Neural cell (in vitro differentiated cells): ENCODE results near the gene KCTD16. TPM values are rescaled to one million over a fixed set of nuclear protein-coding genes. Genes with fewer than 3 reads are reported as not detected.

Source experiments
- H2AFZ ChIP-seq: fragments of 200-600, 300-800 bp; sonication (generic), shearing (Covaris generic); 2 replicates; pipeline ENCODE4 v1.6.0; 2014; ENCODE audit warnings: low read depth, mild to moderate bottlenecking, antibody characterized with exemption, low read length, moderate library complexity
- H3F3A ChIP-seq: fragments of 200-600 bp; shearing (Covaris generic); 2 replicates; pipeline ENCODE4 v1.6.1; 2016; ENCODE audit warnings: mild to moderate bottlenecking, moderate library complexity, mixed read lengths, antibody characterized with exemption, low read length; ENCODE audit not compliant: insufficient read depth, poor library complexity, severe bottlenecking
- H3K27ac ChIP-seq: fragments of 200-600, 300-800 bp; sonication (generic), shearing (Covaris generic); 2 replicates; pipeline ENCODE4 v1.5.1; 2014; ENCODE audit warnings: mild to moderate bottlenecking, low read length, moderate library complexity
- H3K27me3 ChIP-seq: fragments of 300-800, 200-600 bp; sonication (generic), shearing (Covaris generic); 2 replicates; pipeline ENCODE4 v1.6.0; 2014; ENCODE audit warnings: mild to moderate bottlenecking, low read depth, low read length, moderate library complexity; ENCODE audit not compliant: insufficient read depth
- H3K36me3 ChIP-seq: fragments of 300-800, 200-600 bp; sonication (generic), shearing (Covaris generic); 2 replicates; pipeline ENCODE4 v1.5.1; 2014; ENCODE audit warnings: mild to moderate bottlenecking, antibody characterized with exemption, low read length, moderate library complexity; ENCODE audit not compliant: insufficient read depth
- H3K4me2 ChIP-seq: fragments of 300-800, 200-600 bp; sonication (generic), shearing (Covaris generic); 2 replicates; pipeline ENCODE4 v1.6.0; 2014; ENCODE audit warnings: mild to moderate bottlenecking, low read length
- H3K4me3 ChIP-seq: fragments of 300-800, 200-600 bp; sonication (generic), shearing (Covaris generic); 2 replicates; pipeline ENCODE4 v1.5.1; 2014; ENCODE audit warnings: mild to moderate bottlenecking, low read length, moderate library complexity
- H3K79me2 ChIP-seq: fragments of 200-600 bp; shearing (Covaris generic); replicated peaks from 2 replicates; pipeline ENCODE4 v1.6.0; 2014; ENCODE audit warnings: mild to moderate bottlenecking, low read length, moderate library complexity; ENCODE audit not compliant: insufficient read depth
- H3K9ac ChIP-seq: fragments of 300-800, 200-600 bp; sonication (generic), shearing (Covaris generic); 2 replicates; pipeline ENCODE4 v1.6.1; 2016; ENCODE audit warnings: mild to moderate bottlenecking, low read length, mixed read lengths
- H3K9me2 ChIP-seq: fragments of 200-600 bp; shearing (Covaris generic); 2 replicates; pipeline ENCODE4 v1.6.1; 2016; ENCODE audit warnings: mild to moderate bottlenecking, low read length, mixed read lengths; ENCODE audit not compliant: insufficient read depth
- H3K9me3 ChIP-seq: fragments of 200-600, 300-800 bp; sonication (generic), shearing (Covaris generic); 2 replicates; pipeline ENCODE4 v1.6.1; 2016; ENCODE audit warnings: mild to moderate bottlenecking, mixed run types, low read length, moderate library complexity, mixed read lengths
- H4K20me1 ChIP-seq: fragments of 200-600 bp; shearing (Covaris generic); 2 replicates; pipeline ENCODE4 v1.6.1; 2016; ENCODE audit warnings: mild to moderate bottlenecking, mixed run types; ENCODE audit not compliant: insufficient read depth
- EP300 ChIP-seq: fragments of 450-650 bp; conservative IDR thresholded peaks from 2 replicates; pipeline ENCODE4 v1.6.1; 2014; ENCODE audit warnings: antibody characterized with exemption, mild to moderate bottlenecking, moderate library complexity; ENCODE audit not compliant: poor library complexity, severe bottlenecking
- EZH2 ChIP-seq: fragments of 200-600, 300-800 bp; shearing (Covaris generic), sonication (generic); IDR thresholded peaks from 2 replicates; pipeline ENCODE4 v1.6.1; 2014; ENCODE audit warnings: antibody characterized with exemption, low read length, borderline replicate concordance, mild to moderate bottlenecking; ENCODE audit not compliant: insufficient read depth, poor library complexity, severe bottlenecking
- MXI1 ChIP-seq: fragments of 450-650 bp; conservative IDR thresholded peaks from 2 replicates; pipeline ENCODE4 v1.6.1; 2014; ENCODE audit warnings: antibody characterized with exemption, mild to moderate bottlenecking; ENCODE audit not compliant: poor library complexity, severe bottlenecking
- POLR2AphosphoS5 ChIP-seq: IDR thresholded peaks from 2 replicates; pipeline ENCODE4 v1.6.1; 2012
- RAD21 ChIP-seq: fragments of 450-650 bp; conservative IDR thresholded peaks from 2 replicates; pipeline ENCODE4 v1.6.1; 2014; ENCODE audit warnings: antibody characterized with exemption, mild to moderate bottlenecking, moderate library complexity
- REST ChIP-seq: IDR thresholded peaks from 2 replicates; pipeline ENCODE4 v1.6.1; 2012; ENCODE audit warnings: borderline replicate concordance
- SMC3 ChIP-seq: fragments of 450-650 bp; conservative IDR thresholded peaks from 2 replicates; pipeline ENCODE4 v1.6.1; 2014; ENCODE audit warnings: antibody characterized with exemption, mild to moderate bottlenecking, moderate library complexity; ENCODE audit not compliant: poor library complexity
- TAF1 ChIP-seq: IDR thresholded peaks from 2 replicates; pipeline ENCODE4 v1.6.1; 2012; ENCODE audit warnings: low read depth
- polyA plus RNA-seq: library from polyadenylated mRNA; depleted of rRNA; stranded (reverse); fragments of >200 nt; gene quantifications from 2 replicates; pipeline ENCODE4 v1.2.3, GENCODE V29; 2014
- TF ChIP-seq, protein P1 (sequence below): fragments of 450-650 bp; IDR thresholded peaks from 2 replicates; pipeline ENCODE4 v1.5.1; 2014; ENCODE audit warnings: antibody characterized with exemption, mild to moderate bottlenecking, moderate library complexity; ENCODE audit not compliant: poor library complexity, severe bottlenecking

KCTD16 gene
- polyA plus RNA-seq, 1 donor from 2014 or later = 7.1 TPM

- H3K4me2 ChIP-seq = no peak overlapping the region
- H3K9me2 ChIP-seq = no peaks in the 10 kb centered on the region
These were observed 104.7 kb downstream of the KCTD16 start for GRCh38 chr5:144275329-144275728.

DNA sequence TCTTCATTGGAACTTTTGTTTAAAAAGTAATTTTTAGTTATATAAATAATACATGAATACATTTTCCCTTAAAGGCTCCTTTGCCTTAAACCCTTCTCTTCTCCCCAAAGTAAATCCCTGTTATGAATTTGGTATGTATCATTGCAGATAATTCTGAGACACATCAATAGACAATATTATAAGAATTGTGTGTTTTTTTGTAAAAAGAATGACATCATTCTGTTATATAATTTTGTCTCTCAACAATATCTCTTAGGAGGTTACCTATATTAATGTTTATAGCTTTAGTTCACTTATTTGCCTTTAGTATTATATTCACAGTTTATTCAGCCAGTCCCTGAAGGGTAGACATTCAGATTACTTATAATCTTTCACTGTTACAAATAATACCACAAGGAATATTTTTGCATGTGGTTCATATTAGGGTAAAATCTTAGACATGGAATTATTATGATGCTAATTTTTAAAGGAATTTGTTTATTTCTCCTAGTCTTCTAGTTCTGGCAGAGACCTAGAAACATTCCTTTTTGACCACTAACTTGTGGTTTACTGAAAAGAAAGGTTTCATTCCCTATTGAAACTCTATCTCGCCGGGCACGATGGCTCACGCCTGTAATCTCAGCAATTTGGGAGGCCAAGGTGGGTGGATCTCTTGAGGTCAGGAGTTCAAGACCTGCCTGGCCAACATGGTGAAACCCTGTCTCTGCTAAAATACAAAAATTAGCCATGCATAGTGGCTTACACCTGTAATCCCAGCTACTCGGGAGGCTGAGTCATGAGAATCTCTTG, 105.6 kb downstream of the KCTD16 start:
- H2AFZ ChIP-seq = no peak overlapping the region
- no peaks in the 10 kb centered on the region for H4K20me1 ChIP-seq
- H3F3A ChIP-seq = no peaks in the 10 kb centered on the region
- no peak overlapping the region for H3K9ac ChIP-seq
- H3K9me3 ChIP-seq = no peaks in the 10 kb centered on the region
- H3K36me3 ChIP-seq = no peaks in the 10 kb centered on the region
- H3K27ac ChIP-seq = no peak overlapping the region
- no peaks in the 10 kb centered on the region for H3K9me2 ChIP-seq
- no peak overlapping the region for H3K4me2 ChIP-seq
- H3K27me3 ChIP-seq = no peaks in the 10 kb centered on the region
- H3K4me3 ChIP-seq = no peak overlapping the region
- no peak for TF ChIP-seq RAD21
- H3K79me2 ChIP-seq = no peaks in the 10 kb centered on the region

More at GRCh38 chr5:144275329-144275728, 104.7 kb downstream of the KCTD16 start:
- no peaks in the 10 kb centered on the region for H3K27me3 ChIP-seq
- no peak overlapping the region for H3K27ac ChIP-seq
- no peak overlapping the region for H3K4me3 ChIP-seq
- no peaks in the 10 kb centered on the region for H3K79me2 ChIP-seq
- H3K9me3 ChIP-seq = no peaks in the 10 kb centered on the region
- H2AFZ ChIP-seq = no peak overlapping the region
- TF ChIP-seq SMC3 (no peak), POLR2AphosphoS5 (no peak), TAF1 (no peak), EP300 (no peak), RAD21 (no peak), EZH2 (no peak), MXI1 (no peak), REST (no peak)
- TF ChIP-seq, protein P1, sequence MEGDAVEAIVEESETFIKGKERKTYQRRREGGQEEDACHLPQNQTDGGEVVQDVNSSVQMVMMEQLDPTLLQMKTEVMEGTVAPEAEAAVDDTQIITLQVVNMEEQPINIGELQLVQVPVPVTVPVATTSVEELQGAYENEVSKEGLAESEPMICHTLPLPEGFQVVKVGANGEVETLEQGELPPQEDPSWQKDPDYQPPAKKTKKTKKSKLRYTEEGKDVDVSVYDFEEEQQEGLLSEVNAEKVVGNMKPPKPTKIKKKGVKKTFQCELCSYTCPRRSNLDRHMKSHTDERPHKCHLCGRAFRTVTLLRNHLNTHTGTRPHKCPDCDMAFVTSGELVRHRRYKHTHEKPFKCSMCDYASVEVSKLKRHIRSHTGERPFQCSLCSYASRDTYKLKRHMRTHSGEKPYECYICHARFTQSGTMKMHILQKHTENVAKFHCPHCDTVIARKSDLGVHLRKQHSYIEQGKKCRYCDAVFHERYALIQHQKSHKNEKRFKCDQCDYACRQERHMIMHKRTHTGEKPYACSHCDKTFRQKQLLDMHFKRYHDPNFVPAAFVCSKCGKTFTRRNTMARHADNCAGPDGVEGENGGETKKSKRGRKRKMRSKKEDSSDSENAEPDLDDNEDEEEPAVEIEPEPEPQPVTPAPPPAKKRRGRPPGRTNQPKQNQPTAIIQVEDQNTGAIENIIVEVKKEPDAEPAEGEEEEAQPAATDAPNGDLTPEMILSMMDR = no peak
- no peak overlapping the region for H3K9ac ChIP-seq
- H3K36me3 ChIP-seq = no peaks in the 10 kb centered on the region
- H3F3A ChIP-seq = no peaks in the 10 kb centered on the region
- no peaks in the 10 kb centered on the region for H4K20me1 ChIP-seq
